Smooth muscle cell (in vitro differentiated cells): ENCODE data around the gene ARHGAP22. TPM values are rescaled to one million over a fixed set of nuclear protein-coding genes. Genes with fewer than 3 reads are reported as not detected.

Source experiments
- DNase-seq: peaks from one replicate; lab custom pipeline; 2025; ENCODE audit not compliant: unreplicated experiment; lab: John Stamatoyannopoulos, UW
- H2AFZ ChIP-seq: fragments of 200-600 bp; sonication (generic); 2 replicates; pipeline ENCODE4 v1.6.0; 2016; ENCODE audit warnings: antibody characterized with exemption, low read depth, mild to moderate bottlenecking
- H3F3A ChIP-seq: fragments of 200-600 bp; sonication (generic); 2 replicates; pipeline ENCODE4 v1.6.0; 2017; ENCODE audit warnings: antibody characterized with exemption, low read depth
- H3K27ac ChIP-seq: fragments of 200-600 bp; sonication (generic); 2 replicates; pipeline ENCODE4 v1.5.1; 2016; ENCODE audit warnings: low read depth, mild to moderate bottlenecking
- H3K27me3 ChIP-seq: fragments of 200-600 bp; sonication (generic); 2 replicates; pipeline ENCODE4 v1.6.1; 2016; ENCODE audit warnings: low read depth, mild to moderate bottlenecking
- H3K36me3 ChIP-seq: fragments of 200-600 bp; sonication (generic); 2 replicates; pipeline ENCODE4 v1.5.1; 2016; ENCODE audit warnings: low read depth
- H3K4me1 ChIP-seq: fragments of 200-600 bp; sonication (generic); 2 replicates; pipeline ENCODE4 v1.5.1; 2016; ENCODE audit warnings: low read depth
- H3K4me2 ChIP-seq: fragments of 200-600 bp; sonication (generic); 2 replicates; pipeline ENCODE4 v1.6.0; 2016; ENCODE audit warnings: mild to moderate bottlenecking
- H3K4me3 ChIP-seq: fragments of 200-600 bp; sonication (generic); 2 replicates; pipeline ENCODE4 v1.5.1; 2016; ENCODE audit warnings: mild to moderate bottlenecking
- H3K79me2 ChIP-seq: fragments of 200-600 bp; sonication (generic); 2 replicates; pipeline ENCODE4 v1.6.0; 2016; ENCODE audit warnings: low read depth, mild to moderate bottlenecking
- H3K9ac ChIP-seq: fragments of 200-600 bp; sonication (generic); 2 replicates; pipeline ENCODE4 v1.6.0; 2016; ENCODE audit warnings: low read depth
- H3K9me3 ChIP-seq: fragments of 200-600 bp; sonication (generic); replicated peaks from 2 replicates; pipeline ENCODE4 v1.5.1; 2016; ENCODE audit warnings: low read depth
- H4K20me1 ChIP-seq: fragments of 200-600 bp; sonication (generic); 2 replicates; pipeline ENCODE4 v1.6.0; 2016; ENCODE audit warnings: low read depth
- WGBS: methylation state at CpG from one replicate; pipeline ENCODE4 v1.1.7; 2016; ENCODE audit warnings: low lambda C conversion rate; 5-methylcytosine and 5-hydroxymethylcytosine counted together
- polyA plus RNA-seq: library from polyadenylated mRNA; unstranded; fragments of >200 nt; fragmentation: Nextera tagmentation; extraction: Ambion mirVana; gene quantifications from 2 replicates; pipeline ENCODE4 v1.2.1, GENCODE V29; 2016
- total RNA-seq: library from RNA; depleted of rRNA; stranded (reverse); fragments of >200 nt; gene quantifications from 2 replicates; pipeline ENCODE4 v1.2.3, GENCODE V29; 2014
- TF ChIP-seq, protein P1 (sequence below): fragments of 200-600 bp; sonication (generic); IDR thresholded peaks from 2 replicates; pipeline ENCODE4 v1.5.1; 2017; ENCODE audit warnings: borderline replicate concordance, mild to moderate bottlenecking, antibody characterized with exemption; ENCODE audit not compliant: insufficient read depth, poor library complexity, severe bottlenecking

ARHGAP22 gene
- total and polyA plus RNA-seq, 2 experiments from 2014 or later: 1.8 to 8.8 TPM

DNA sequence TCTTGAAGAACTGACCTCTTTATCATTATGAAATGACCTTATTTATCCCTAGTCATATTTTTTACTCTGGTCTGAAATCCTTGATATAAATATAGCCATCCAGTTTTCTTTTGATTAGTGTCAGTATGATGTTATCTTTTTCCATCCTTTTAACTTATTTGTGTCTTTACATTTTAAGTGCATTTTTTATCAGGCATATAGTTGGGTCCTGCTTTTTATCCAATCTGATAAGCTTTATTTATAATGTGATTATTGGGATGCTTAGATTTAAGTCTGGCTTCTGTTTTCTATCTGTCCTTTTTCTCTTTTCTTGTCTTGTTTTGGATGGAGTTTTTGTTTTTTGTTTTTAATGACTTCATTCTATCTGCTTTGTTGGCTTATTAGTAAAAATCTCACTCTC, 119.2 kb downstream of the ARHGAP22 start:
- Histone ChIP-seq H3K9ac (no peak overlapping the region), H4K20me1 (no peaks in the 10 kb centered on the region), H3K4me3 (no peak overlapping the region), H2AFZ (no peak overlapping the region), H3K27ac (no peak overlapping the region), H3F3A (no peaks in the 10 kb centered on the region), H3K4me2 (no peak overlapping the region), H3K36me3 (no peaks in the 10 kb centered on the region), H3K4me1 (no peaks in the 10 kb centered on the region), H3K79me2 (no peaks in the 10 kb centered on the region), H3K9me3 (no peaks in the 10 kb centered on the region), H3K27me3 (no peaks in the 10 kb centered on the region)
- TF ChIP-seq, protein P1, sequence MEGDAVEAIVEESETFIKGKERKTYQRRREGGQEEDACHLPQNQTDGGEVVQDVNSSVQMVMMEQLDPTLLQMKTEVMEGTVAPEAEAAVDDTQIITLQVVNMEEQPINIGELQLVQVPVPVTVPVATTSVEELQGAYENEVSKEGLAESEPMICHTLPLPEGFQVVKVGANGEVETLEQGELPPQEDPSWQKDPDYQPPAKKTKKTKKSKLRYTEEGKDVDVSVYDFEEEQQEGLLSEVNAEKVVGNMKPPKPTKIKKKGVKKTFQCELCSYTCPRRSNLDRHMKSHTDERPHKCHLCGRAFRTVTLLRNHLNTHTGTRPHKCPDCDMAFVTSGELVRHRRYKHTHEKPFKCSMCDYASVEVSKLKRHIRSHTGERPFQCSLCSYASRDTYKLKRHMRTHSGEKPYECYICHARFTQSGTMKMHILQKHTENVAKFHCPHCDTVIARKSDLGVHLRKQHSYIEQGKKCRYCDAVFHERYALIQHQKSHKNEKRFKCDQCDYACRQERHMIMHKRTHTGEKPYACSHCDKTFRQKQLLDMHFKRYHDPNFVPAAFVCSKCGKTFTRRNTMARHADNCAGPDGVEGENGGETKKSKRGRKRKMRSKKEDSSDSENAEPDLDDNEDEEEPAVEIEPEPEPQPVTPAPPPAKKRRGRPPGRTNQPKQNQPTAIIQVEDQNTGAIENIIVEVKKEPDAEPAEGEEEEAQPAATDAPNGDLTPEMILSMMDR: no peak
- no peak for DNase-seq

DNA sequence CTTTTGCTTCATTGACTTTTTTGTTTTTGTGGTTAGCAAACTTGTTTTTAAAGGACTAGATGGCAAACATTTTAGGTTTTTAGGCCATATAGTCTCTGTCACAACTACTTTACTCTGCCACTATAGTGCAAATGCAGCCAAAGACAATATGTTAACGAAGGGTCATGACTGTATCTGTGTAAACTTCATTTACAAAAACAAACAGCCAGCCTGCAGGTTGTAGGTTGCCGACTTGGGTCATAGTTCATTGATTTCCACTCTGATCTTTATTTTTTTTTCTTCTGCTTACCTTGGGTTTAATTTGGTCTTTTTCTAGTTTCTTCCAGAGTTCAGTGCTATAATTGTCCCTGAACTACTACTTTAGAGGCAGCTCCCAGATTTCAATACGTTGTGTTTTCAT, 120.0 kb downstream of the ARHGAP22 start:
- Histone ChIP-seq H3K36me3 (no peaks in the 10 kb centered on the region), H3K27ac (no peak overlapping the region), H2AFZ (no peak overlapping the region), H3K27me3 (no peaks in the 10 kb centered on the region), H4K20me1 (no peaks in the 10 kb centered on the region), H3K79me2 (no peaks in the 10 kb centered on the region), H3K9ac (no peak overlapping the region), H3K9me3 (no peaks in the 10 kb centered on the region), H3K4me1 (no peaks in the 10 kb centered on the region), H3K4me3 (no peak overlapping the region), H3F3A (no peaks in the 10 kb centered on the region), H3K4me2 (no peak overlapping the region)
- no peak for DNase-seq
- 69% methylated on average over 3 of the region's 3 CpGs for WGBS
- TF ChIP-seq, protein P1: no peak

DNA sequence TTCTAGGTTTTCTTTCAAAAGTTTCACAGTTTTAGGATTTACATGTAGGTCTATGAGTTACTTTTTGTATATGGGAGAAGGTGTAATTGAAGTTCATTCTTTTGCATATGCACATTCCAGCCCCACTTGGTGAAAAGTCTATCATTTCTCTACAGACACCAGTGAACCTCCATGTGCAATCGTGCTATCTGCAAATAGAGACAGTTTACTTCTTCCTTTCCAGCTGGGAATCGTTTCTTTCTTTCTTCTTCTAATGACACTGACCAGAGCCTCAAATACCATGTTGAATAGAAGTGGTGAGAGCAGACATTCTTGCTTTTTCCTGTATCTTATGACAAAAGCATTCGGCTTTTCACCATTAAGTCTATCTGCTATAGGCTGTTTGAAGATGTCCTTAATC, 122.7 kb downstream of the ARHGAP22 start:
- H3K4me2 ChIP-seq: no peak overlapping the region
- H3K79me2 ChIP-seq: no peaks in the 10 kb centered on the region
- H4K20me1 ChIP-seq: no peaks in the 10 kb centered on the region
- H3K27ac ChIP-seq: no peak overlapping the region
- 49% methylated on average over 3 of the region's 3 CpGs for WGBS
- DNase-seq: no peak
- H3K4me3 ChIP-seq: no peak overlapping the region
- no peak overlapping the region for H2AFZ ChIP-seq
- H3K9me3 ChIP-seq: no peaks in the 10 kb centered on the region
- H3F3A ChIP-seq: no peaks in the 10 kb centered on the region
- H3K27me3 ChIP-seq: no peaks in the 10 kb centered on the region
- H3K36me3 ChIP-seq: no peaks in the 10 kb centered on the region
- TF ChIP-seq, protein P1: no peak
- no peaks in the 10 kb centered on the region for H3K4me1 ChIP-seq
- no peak overlapping the region for H3K9ac ChIP-seq

DNA sequence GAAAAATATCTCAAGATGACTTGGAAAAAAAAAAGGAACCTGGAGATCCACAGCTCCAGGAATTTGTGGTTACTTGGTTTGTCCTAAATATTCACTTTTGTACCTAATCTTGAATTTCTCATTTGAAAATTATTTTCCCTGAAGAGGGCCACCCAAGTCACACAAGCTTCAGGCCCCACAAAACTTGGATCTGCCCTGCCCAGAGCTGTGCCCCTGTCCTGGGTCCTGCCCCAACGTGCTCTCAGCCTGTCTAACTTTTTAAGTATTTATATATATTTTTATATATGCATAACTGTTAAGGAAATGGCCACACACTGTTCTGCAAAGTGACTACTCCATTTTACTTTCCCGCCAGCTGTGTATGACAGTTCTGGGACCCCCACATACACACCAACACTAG, 123.5 kb downstream of the ARHGAP22 start:
- H3F3A ChIP-seq: no peaks in the 10 kb centered on the region
- H3K9me3 ChIP-seq: no peaks in the 10 kb centered on the region
- H4K20me1 ChIP-seq: no peaks in the 10 kb centered on the region
- H3K27me3 ChIP-seq: no peaks in the 10 kb centered on the region
- no peak overlapping the region for H3K4me2 ChIP-seq
- 87% methylated on average over 2 of the region's 2 CpGs for WGBS
- DNase-seq: no peak
- no peaks in the 10 kb centered on the region for H3K79me2 ChIP-seq
- H3K4me1 ChIP-seq: no peaks in the 10 kb centered on the region
- no peak overlapping the region for H3K4me3 ChIP-seq
- H3K9ac ChIP-seq: no peak overlapping the region
- no peaks in the 10 kb centered on the region for H3K36me3 ChIP-seq
- TF ChIP-seq, protein P1: no peak
- H2AFZ ChIP-seq: no peak overlapping the region
- H3K27ac ChIP-seq: no peak overlapping the region
